ENCODE data around the gene OR13C8.

The OR13C8 gene

DNA sequence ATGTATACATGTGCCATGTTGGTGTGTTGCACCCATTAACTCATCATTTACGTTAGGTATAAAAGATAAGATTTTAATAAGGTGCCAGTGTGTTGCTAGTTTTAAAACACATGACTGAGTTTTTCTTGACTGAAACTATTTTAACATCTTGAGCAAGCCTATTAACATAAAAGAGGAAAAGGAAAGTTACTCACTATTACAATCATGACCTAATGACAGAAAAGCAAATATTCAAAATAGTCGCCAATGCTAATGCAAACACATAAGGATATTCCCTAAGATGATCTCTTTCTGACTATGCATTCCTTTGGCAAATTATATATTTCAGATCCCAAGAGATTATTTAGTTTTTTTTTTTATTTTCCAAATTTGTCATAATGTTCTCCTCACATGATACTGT is 42.2 kb downstream of the OR13C8 start:
- no peak for DNase-seq (ENCODE audit: low read depth in 2 of 2)

- peak in 1 of 2 experiments; percentile 10 for DNase-seq (ENCODE audit: low read depth in 2 of 2)
Observed at GRCh38 chr9:104617418-104617817, 48.5 kb downstream of the OR13C8 start.

GRCh38 chr9:104618104-104618503 is 49.1 kb downstream of the OR13C8 start, which contains the start of gene OR13C9:
TSS of gene OR13C9 (minus strand) at chr9:104618204. CDS start at chr9:104618204, 0 bp downstream.
- no peak for DNase-seq (ENCODE audit: low read depth in 2 of 2)

Measured in fibroblast of skin of left biceps (primary cell).